ENCODE measurements around the gene PIPOX. TPM values are rescaled to one million over a fixed set of nuclear protein-coding genes. Genes with fewer than 3 reads are reported as not detected.

Gene PIPOX
- total RNA-seq, 2 experiments from 2014 or later = 1.6 to 1.7 TPM

- H3K9me3 Mint-ChIP-seq = no peaks in the 10 kb centered on the region
- H3K4me1 Mint-ChIP-seq = peaks cover 7% of the 10 kb centered on the region
- POLR2A ChIA-PET = no interaction called here
- CTCF ChIA-PET = interaction anchor here (0.7 kb wide), 1 partner anchor 822 kb away, joined by 3 read pairs; no protein-coding TSS in a partner anchor
- DNase-seq = no peak
- no peaks in the 10 kb centered on the region for H3K36me3 Mint-ChIP-seq (ENCODE audit: low read depth)
- no peak overlapping the region for H3K27ac Mint-ChIP-seq
- peaks cover 5% of the 10 kb centered on the region for H3K27me3 Mint-ChIP-seq
- no peak overlapping the region for H3K4me3 Mint-ChIP-seq
Observed at GRCh38 chr17:29043539-29044145, 701 bp downstream of the PIPOX start.

GRCh38 chr17:29045026-29045425 lies 2.1 kb downstream of the PIPOX start:
- H3K27ac Mint-ChIP-seq = no peak overlapping the region
- ChIA-PET CTCF (no interaction called here), POLR2A (no interaction called here)
- no peaks in the 10 kb centered on the region for H3K9me3 Mint-ChIP-seq
- H3K27me3 Mint-ChIP-seq = peaks cover 5% of the 10 kb centered on the region
- no peaks in the 10 kb centered on the region for H3K36me3 Mint-ChIP-seq (ENCODE audit: low read depth)
- H3K4me3 Mint-ChIP-seq = no peak overlapping the region
- DNase-seq = no peak
- H3K4me1 Mint-ChIP-seq = peaks cover 7% of the 10 kb centered on the region

GRCh38 chr17:29045734-29046472 lies 3.0 kb downstream of the PIPOX start:
- no peaks in the 10 kb centered on the region for H3K9me3 Mint-ChIP-seq
- DNase-seq = no peak
- H3K27me3 Mint-ChIP-seq = peaks cover 5% of the 10 kb centered on the region
- H3K36me3 Mint-ChIP-seq (ENCODE audit: low read depth) = no peaks in the 10 kb centered on the region
- POLR2A ChIA-PET = no interaction called here
- no peak overlapping the region for H3K4me3 Mint-ChIP-seq
- H3K27ac Mint-ChIP-seq = no peak overlapping the region
- CTCF ChIA-PET = no interaction called here
- peaks cover 7% of the 10 kb centered on the region for H3K4me1 Mint-ChIP-seq

- Mint-ChIP-seq H3K27ac (no peak overlapping the region), H3K36me3 (ENCODE audit: low read depth) (no peaks in the 10 kb centered on the region)
- CTCF ChIA-PET = no interaction called here
Observed at GRCh38 chr17:29046473-29046839, 3.5 kb downstream of the PIPOX start.

GRCh38 chr17:29048440-29049368 lies 5.8 kb downstream of the PIPOX start:
- no peaks in the 10 kb centered on the region for H3K9me3 Mint-ChIP-seq
- H3K4me3 Mint-ChIP-seq = no peak overlapping the region
- no peaks in the 10 kb centered on the region for H3K36me3 Mint-ChIP-seq (ENCODE audit: low read depth)
- DNase-seq = no peak
- CTCF ChIA-PET = interaction anchor here (0.6 to 1.5 kb wide), 4 partner anchors 16 to 483 kb away, joined by 3 to 4 read pairs (median 3); no protein-coding TSS in a partner anchor
- peaks cover 5% of the 10 kb centered on the region for H3K27me3 Mint-ChIP-seq
- no peaks in the 10 kb centered on the region for H3K4me1 Mint-ChIP-seq
- no peak overlapping the region for H3K27ac Mint-ChIP-seq
- POLR2A ChIA-PET = no interaction called here

More at GRCh38 chr17:29046473-29046839, 3.5 kb downstream of the PIPOX start:
- DNase-seq = no peak
- Mint-ChIP-seq H3K9me3 (no peaks in the 10 kb centered on the region), H3K27me3 (peaks cover 5% of the 10 kb centered on the region), H3K4me1 (peaks cover 7% of the 10 kb centered on the region), H3K4me3 (no peak overlapping the region)
- POLR2A ChIA-PET = no interaction called here

- Mint-ChIP-seq H3K36me3 (ENCODE audit: low read depth) (no peaks in the 10 kb centered on the region), H3K9me3 (no peaks in the 10 kb centered on the region), H3K27me3 (peaks cover 5% of the 10 kb centered on the region), H3K4me3 (no peak overlapping the region), H3K27ac (no peak overlapping the region), H3K4me1 (no peaks in the 10 kb centered on the region)
- ChIA-PET POLR2A (no interaction called here), CTCF (no interaction called here)
- DNase-seq = no peak
Observed at GRCh38 chr17:29049541-29050145, 6.7 kb downstream of the PIPOX start.

GRCh38 chr17:29050176-29050575 lies 7.2 kb downstream of the PIPOX start:
- CTCF ChIA-PET = interaction anchor here (0.6 kb wide), 1 partner anchor 195 kb away, joined by 4 read pairs; the partner anchor contains the start of gene ERAL1

GRCh38 chr17:29051194-29051593 lies 8.3 kb downstream of the PIPOX start:
- ChIA-PET POLR2A (no interaction called here), CTCF (interaction anchor here (0.6 kb wide), 2 partner anchors 36 to 207 kb away, joined by 3 read pairs; no protein-coding TSS in a partner anchor)
- Mint-ChIP-seq H3K4me1 (no peaks in the 10 kb centered on the region), H3K36me3 (ENCODE audit: low read depth) (no peaks in the 10 kb centered on the region), H3K4me3 (no peak overlapping the region), H3K27ac (no peak overlapping the region), H3K27me3 (peaks cover 5% of the 10 kb centered on the region), H3K9me3 (no peaks in the 10 kb centered on the region)
- no peak for DNase-seq

More at GRCh38 chr17:29050176-29050575, 7.2 kb downstream of the PIPOX start:
- Mint-ChIP-seq H3K36me3 (ENCODE audit: low read depth) (no peaks in the 10 kb centered on the region), H3K27ac (no peak overlapping the region), H3K9me3 (no peaks in the 10 kb centered on the region), H3K27me3 (peaks cover 5% of the 10 kb centered on the region), H3K4me1 (no peaks in the 10 kb centered on the region), H3K4me3 (no peak overlapping the region)
- POLR2A ChIA-PET = no interaction called here
- DNase-seq = no peak

- Mint-ChIP-seq H3K27ac (no peak overlapping the region), H3K4me3 (no peak overlapping the region), H3K36me3 (ENCODE audit: low read depth) (no peaks in the 10 kb centered on the region), H3K4me1 (no peaks in the 10 kb centered on the region), H3K27me3 (peaks cover 2% of the 10 kb centered on the region), H3K9me3 (no peaks in the 10 kb centered on the region)
- no peak for DNase-seq
- CTCF ChIA-PET = no interaction called here
- POLR2A ChIA-PET = no interaction called here
Observed at GRCh38 chr17:29051731-29052130, 8.8 kb downstream of the PIPOX start.

GRCh38 chr17:29054835-29055234 lies 11.9 kb downstream of the PIPOX start:
- ChIA-PET POLR2A (no interaction called here), CTCF (no interaction called here)
- no peaks in the 10 kb centered on the region for H3K36me3 Mint-ChIP-seq (ENCODE audit: low read depth)
- no peak overlapping the region for H3K27ac Mint-ChIP-seq
- H3K4me3 Mint-ChIP-seq = no peak overlapping the region
- DNase-seq = no peak
- no peaks in the 10 kb centered on the region for H3K4me1 Mint-ChIP-seq
- no peaks in the 10 kb centered on the region for H3K27me3 Mint-ChIP-seq
- no peaks in the 10 kb centered on the region for H3K9me3 Mint-ChIP-seq

GRCh38 chr17:29057361-29057760 lies 14.4 kb downstream of the PIPOX start:
- DNase-seq = no peak
- Mint-ChIP-seq H3K4me3 (no peak overlapping the region), H3K9me3 (no peaks in the 10 kb centered on the region), H3K27ac (no peak overlapping the region), H3K27me3 (no peaks in the 10 kb centered on the region), H3K4me1 (no peaks in the 10 kb centered on the region), H3K36me3 (ENCODE audit: low read depth) (no peaks in the 10 kb centered on the region)
- CTCF ChIA-PET = no interaction called here
- POLR2A ChIA-PET = no interaction called here

- Mint-ChIP-seq H3K9me3 (no peaks in the 10 kb centered on the region), H3K36me3 (ENCODE audit: low read depth) (no peaks in the 10 kb centered on the region), H3K4me3 (no peak overlapping the region), H3K4me1 (no peaks in the 10 kb centered on the region), H3K27me3 (no peaks in the 10 kb centered on the region), H3K27ac (no peak overlapping the region)
- POLR2A ChIA-PET = no interaction called here
- CTCF ChIA-PET = interaction anchor here (1.0 kb wide), 1 partner anchor 9 kb away, joined by 3 read pairs; no protein-coding TSS in a partner anchor
- DNase-seq = no peak
Observed at GRCh38 chr17:29058391-29058790, 15.4 kb downstream of the PIPOX start.
